DND-41 (cell line): ENCODE results near the gene IRAG1.

ENCODE experiments used
- EZH2 ChIP-seq: IDR thresholded peaks from 3 replicates; pipeline ENCODE4 v1.6.1; 2012; ENCODE audit warnings: borderline replicate concordance, low read depth, mild to moderate bottlenecking, moderate library complexity, low read length, inconsistent platforms; ENCODE audit not compliant: severe bottlenecking
- TF ChIP-seq, protein P1 (sequence below): IDR thresholded peaks from 2 replicates; pipeline ENCODE4 v1.5.1; 2012; ENCODE audit warnings: borderline replicate concordance, low read length, moderate library complexity, mild to moderate bottlenecking; ENCODE audit not compliant: poor library complexity, severe bottlenecking; ENCODE audit errors: extremely low read depth

DNA sequence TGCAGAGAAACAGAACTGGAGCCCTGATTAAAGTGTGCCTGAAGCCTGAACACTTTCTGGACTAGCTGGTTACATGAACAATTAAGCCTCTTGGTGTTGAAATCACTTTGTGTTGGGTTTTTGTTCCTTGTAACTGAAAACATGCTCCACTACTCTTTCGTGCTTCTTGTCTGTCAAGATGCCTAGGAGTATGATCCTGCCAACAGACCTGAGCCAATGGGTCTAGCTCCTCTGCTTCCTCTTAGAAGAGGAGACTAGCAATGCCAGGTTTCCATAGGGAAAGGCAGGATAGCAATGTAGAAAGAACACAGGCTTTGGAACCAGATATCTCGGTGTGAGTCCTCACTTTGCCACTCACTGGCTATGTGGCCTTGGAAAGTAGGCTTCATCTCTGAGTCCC is 40.3 kb downstream of the IRAG1 start:
- TF ChIP-seq, protein P1, sequence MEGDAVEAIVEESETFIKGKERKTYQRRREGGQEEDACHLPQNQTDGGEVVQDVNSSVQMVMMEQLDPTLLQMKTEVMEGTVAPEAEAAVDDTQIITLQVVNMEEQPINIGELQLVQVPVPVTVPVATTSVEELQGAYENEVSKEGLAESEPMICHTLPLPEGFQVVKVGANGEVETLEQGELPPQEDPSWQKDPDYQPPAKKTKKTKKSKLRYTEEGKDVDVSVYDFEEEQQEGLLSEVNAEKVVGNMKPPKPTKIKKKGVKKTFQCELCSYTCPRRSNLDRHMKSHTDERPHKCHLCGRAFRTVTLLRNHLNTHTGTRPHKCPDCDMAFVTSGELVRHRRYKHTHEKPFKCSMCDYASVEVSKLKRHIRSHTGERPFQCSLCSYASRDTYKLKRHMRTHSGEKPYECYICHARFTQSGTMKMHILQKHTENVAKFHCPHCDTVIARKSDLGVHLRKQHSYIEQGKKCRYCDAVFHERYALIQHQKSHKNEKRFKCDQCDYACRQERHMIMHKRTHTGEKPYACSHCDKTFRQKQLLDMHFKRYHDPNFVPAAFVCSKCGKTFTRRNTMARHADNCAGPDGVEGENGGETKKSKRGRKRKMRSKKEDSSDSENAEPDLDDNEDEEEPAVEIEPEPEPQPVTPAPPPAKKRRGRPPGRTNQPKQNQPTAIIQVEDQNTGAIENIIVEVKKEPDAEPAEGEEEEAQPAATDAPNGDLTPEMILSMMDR, result no peak
- no peak for TF ChIP-seq EZH2
